K562 (cell line): ENCODE measurements around the gene OPRD1. TPM values are rescaled to one million over a fixed set of nuclear protein-coding genes. Genes with fewer than 3 reads are reported as not detected.

Experiments used
- ATAC-seq: fragments of 200-7000 bp; cut with Tn5 transposase; 3 replicates; pipeline ENCODE4 v1.9.1; 2020; ENCODE audit warnings: moderate library complexity
- BruUV-seq: library from RNA; stranded (reverse); fragments of 400-500 nt; replicated peaks from 2 replicates; lab custom pipeline; 2021; lab: Mats Ljungman, UMichigan
- CTCF ChIA-PET: fragments of 300-600 bp; formaldehyde crosslinking; extraction: SDS; loops from one replicate; lab custom pipeline; 2021; ENCODE audit warnings: low intra/inter-chr PET ratio; lab: Yijun Ruan, JAX
- POLR2A ChIA-PET: fragments of 300-600, 350-650 bp; sonication (Branson Sonifier 250); formaldehyde crosslinking; extraction: SDS; loops from one replicate; lab custom pipeline; 2021; ENCODE audit warnings: antibody characterized with exemption, inconsistent platforms; lab: Yijun Ruan, JAX
- DNase-seq, 4 experiments: peaks; one replicate each; pipeline versions ENCODE4 v3.0.0 to v3.0.0-alpha.2; 2011 to 2018; ENCODE audit warnings: low spot score in 3 of 4, mixed read lengths in 3 of 4; ENCODE audit errors: extremely low read depth in 1 of 4
- FAIRE-seq: peaks from 2 replicates; lab custom pipeline; 2011; peaks lifted over from hg19 to GRCh38; lab: Jason Lieb, UNC
- H2AFZ ChIP-seq: 2 replicates; pipeline ENCODE4 v1.6.0; 2011; ENCODE audit warnings: low read depth, low read length, control low read depth, inconsistent platforms
- H3K27ac ChIP-seq: fragments of 200-600 bp; 3 replicates; pipeline ENCODE4 v1.8.0; 2011; ENCODE audit warnings: low read depth, mild to moderate bottlenecking, control low read depth, inconsistent platforms, low read length, moderate library complexity, mixed read lengths; ENCODE audit errors: extremely low read depth
- H3K27me3 ChIP-seq, 2 experiments: fragments of 300-600 bp in 1 of 2; 2 replicates in 1 of 2; 3 replicates in 1 of 2; pipeline versions ENCODE4 v1.6.0 to v1.8.0; 2011; ENCODE audit warnings: inconsistent platforms in 2 of 2, low read length in 2 of 2, mild to moderate bottlenecking in 1 of 2, mixed read lengths in 1 of 2, moderate library complexity in 1 of 2; ENCODE audit not compliant: control insufficient read depth in 2 of 2, insufficient read depth in 2 of 2
- H3K36me3 ChIP-seq: fragments of 300-600 bp; 3 replicates; pipeline ENCODE4 v1.8.0; 2011; ENCODE audit warnings: mild to moderate bottlenecking, low read length, inconsistent platforms; ENCODE audit not compliant: control insufficient read depth, insufficient read depth
- H3K4me1 ChIP-seq, 2 experiments: fragments of 200-600 bp in 1 of 2; replicated peaks in 1 of 2; 2 replicates in 1 of 2; 3 replicates in 1 of 2; pipeline versions ENCODE4 v1.5.1 to v1.8.0; 2011; ENCODE audit warnings: inconsistent platforms in 2 of 2, low read length in 2 of 2, mild to moderate bottlenecking in 1 of 2, mixed read lengths in 1 of 2, moderate library complexity in 1 of 2; ENCODE audit not compliant: control insufficient read depth in 2 of 2, insufficient read depth in 2 of 2
- H3K4me2 ChIP-seq: 2 replicates; pipeline ENCODE4 v1.6.1; 2011; ENCODE audit warnings: low read length, control low read depth, inconsistent platforms, mixed read lengths; ENCODE audit not compliant: insufficient read depth
- H3K4me3 ChIP-seq: fragments of 200-600 bp; sonication (generic), shearing (Covaris generic); 2 replicates; pipeline ENCODE4 v1.5.1; 2016; ENCODE audit warnings: control low read depth, inconsistent platforms
- H3K79me2 ChIP-seq: fragments of 200-600 bp; 3 replicates; pipeline ENCODE4 v1.8.0; 2011; ENCODE audit warnings: low read length, inconsistent platforms; ENCODE audit not compliant: control insufficient read depth, insufficient read depth
- H3K9ac ChIP-seq, 2 experiments: 2 replicates each; pipeline versions ENCODE4 v1.6.0 to v1.6.1; 2011; ENCODE audit warnings: low read depth in 2 of 2, low read length in 2 of 2, control low read depth in 1 of 2, inconsistent platforms in 1 of 2, mild to moderate bottlenecking in 1 of 2, mixed read lengths in 1 of 2; ENCODE audit not compliant: insufficient read depth in 1 of 2
- H3K9me1 ChIP-seq: one replicate; pipeline ENCODE4 v1.6.0; 2011; ENCODE audit warnings: inconsistent platforms, mild to moderate bottlenecking, low read length, moderate library complexity; ENCODE audit not compliant: control insufficient read depth, insufficient read depth
- H3K9me3 ChIP-seq: replicated peaks from 2 replicates; pipeline ENCODE4 v1.5.1; 2011; ENCODE audit warnings: low read depth, low read length, inconsistent platforms; ENCODE audit not compliant: control insufficient read depth, insufficient read depth
- H4K20me1 ChIP-seq: replicated peaks from 2 replicates; pipeline ENCODE4 v1.6.1; 2011; ENCODE audit warnings: low read length, inconsistent platforms, mixed read lengths; ENCODE audit not compliant: control insufficient read depth, insufficient read depth
- POLR2G ChIP-seq: fragments of 200-400 bp; formaldehyde crosslinking; IDR thresholded peaks from 2 replicates; pipeline ENCODE4 v1.6.1; 2017; ENCODE audit warnings: low read depth, mild to moderate bottlenecking, antibody characterized with exemption, low read length, moderate library complexity
- WGBS: fragments of 100-300 bp; shearing (Covaris generic); methylation state at CpG from one replicate; pipeline ENCODE4 v1.1.6; 2016; ENCODE audit warnings: low coverage, mixed read lengths; ENCODE audit not compliant: insufficient coverage; ENCODE audit errors: missing lambda C conversion rate; 5-methylcytosine and 5-hydroxymethylcytosine counted together
- in situ Hi-C: fragments of 300-500 bp; cut with MboI; formaldehyde crosslinking; loops from 4 replicates; pipeline ENCODE4 v1.15.0; 2018; ENCODE audit warnings: inconsistent platforms, mixed read lengths
- intact Hi-C: fragments of 100-400 bp; cut with micrococcal nuclease; formaldehyde crosslinking; loops from 2 replicates; pipeline ENCODE4 v1.14.2; 2022
- polyA plus RNA-seq, 8 experiments: library from polyadenylated mRNA; depleted of rRNA in 4 of 8; stranded (reverse) in 5 of 8; unstranded in 3 of 8; fragments of >200 nt; fragmentation: Nextera tagmentation in 2 of 8; fragmentation: Illumina TruSeq in 1 of 8; extraction: Ambion mirVana in 2 of 8; extraction: Trizol in 1 of 8; gene quantifications; 2 replicates each; pipeline versions ENCODE4 v1.2.1 to v1.2.3, GENCODE V29; 2011 to 2014; ENCODE audit warnings: inconsistent platforms in 1 of 8, missing spikeins in 1 of 8
- total RNA-seq, 7 experiments: library from RNA; depleted of rRNA in 6 of 7; stranded (reverse); fragments of >200 nt in 6 of 7; fragmentation: Illumina TruSeq in 2 of 7; extraction: Trizol in 2 of 7; gene quantifications; 2 replicates each; pipeline versions ENCODE4 v1.2.1 to v1.2.3, GENCODE V29; 2011 to 2021; ENCODE audit warnings: low replicate concordance in 1 of 7
- TF ChIP-seq, protein P1 (sequence below): sonication (generic); formaldehyde crosslinking; IDR thresholded peaks from 2 replicates; pipeline ENCODE4 v1.8.1; 2023; ENCODE audit warnings: mild to moderate bottlenecking, missing genetic modification reagents

Gene OPRD1
- total and polyA plus RNA-seq, 9 of the 15 experiments (the other 6 are each of a cell fraction or from before 2014, with no cell fraction given), result under 0.01 to 0.03 (median under 0.01) TPM; not detected in 6

DNA sequence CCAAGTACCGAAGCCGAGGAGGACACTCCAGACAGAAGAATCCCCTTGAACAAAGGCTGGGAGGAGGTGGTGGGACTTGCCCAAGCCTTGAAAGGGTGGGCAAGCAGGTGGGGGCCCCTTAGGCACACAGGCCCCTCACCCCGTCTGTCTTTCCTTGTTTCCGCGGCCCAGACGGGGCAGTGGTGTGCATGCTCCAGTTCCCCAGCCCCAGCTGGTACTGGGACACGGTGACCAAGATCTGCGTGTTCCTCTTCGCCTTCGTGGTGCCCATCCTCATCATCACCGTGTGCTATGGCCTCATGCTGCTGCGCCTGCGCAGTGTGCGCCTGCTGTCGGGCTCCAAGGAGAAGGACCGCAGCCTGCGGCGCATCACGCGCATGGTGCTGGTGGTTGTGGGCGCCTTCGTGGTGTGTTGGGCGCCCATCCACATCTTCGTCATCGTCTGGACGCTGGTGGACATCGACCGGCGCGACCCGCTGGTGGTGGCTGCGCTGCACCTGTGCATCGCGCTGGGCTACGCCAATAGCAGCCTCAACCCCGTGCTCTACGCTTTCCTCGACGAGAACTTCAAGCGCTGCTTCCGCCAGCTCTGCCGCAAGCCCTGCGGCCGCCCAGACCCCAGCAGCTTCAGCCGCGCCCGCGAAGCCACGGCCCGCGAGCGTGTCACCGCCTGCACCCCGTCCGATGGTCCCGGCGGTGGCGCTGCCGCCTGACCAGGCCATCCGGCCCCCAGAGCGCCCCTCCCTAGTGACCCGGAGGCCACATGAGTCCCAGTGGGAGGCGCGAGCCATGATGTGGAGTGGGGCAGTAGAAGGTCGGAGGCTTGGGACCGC is 50.8 kb downstream of the OPRD1 start:
- in situ Hi-C loops (no loop called here), intact Hi-C loops (no loop called here)
- H3K9me3 ChIP-seq, result no peaks in the 10 kb centered on the region
- no peaks in the 10 kb centered on the region for H3K79me2 ChIP-seq
- ChIA-PET CTCF (no interaction called here), POLR2A (interaction anchor here (0.6 to 2.2 kb wide), 7 partner anchors 11 to 726 kb away, joined by 3 to 9 read pairs (median 3); partner anchors contain the start of gene RNU11)
- no peak for ATAC-seq
- no peak for TF ChIP-seq POLR2G
- TF ChIP-seq, protein P1, sequence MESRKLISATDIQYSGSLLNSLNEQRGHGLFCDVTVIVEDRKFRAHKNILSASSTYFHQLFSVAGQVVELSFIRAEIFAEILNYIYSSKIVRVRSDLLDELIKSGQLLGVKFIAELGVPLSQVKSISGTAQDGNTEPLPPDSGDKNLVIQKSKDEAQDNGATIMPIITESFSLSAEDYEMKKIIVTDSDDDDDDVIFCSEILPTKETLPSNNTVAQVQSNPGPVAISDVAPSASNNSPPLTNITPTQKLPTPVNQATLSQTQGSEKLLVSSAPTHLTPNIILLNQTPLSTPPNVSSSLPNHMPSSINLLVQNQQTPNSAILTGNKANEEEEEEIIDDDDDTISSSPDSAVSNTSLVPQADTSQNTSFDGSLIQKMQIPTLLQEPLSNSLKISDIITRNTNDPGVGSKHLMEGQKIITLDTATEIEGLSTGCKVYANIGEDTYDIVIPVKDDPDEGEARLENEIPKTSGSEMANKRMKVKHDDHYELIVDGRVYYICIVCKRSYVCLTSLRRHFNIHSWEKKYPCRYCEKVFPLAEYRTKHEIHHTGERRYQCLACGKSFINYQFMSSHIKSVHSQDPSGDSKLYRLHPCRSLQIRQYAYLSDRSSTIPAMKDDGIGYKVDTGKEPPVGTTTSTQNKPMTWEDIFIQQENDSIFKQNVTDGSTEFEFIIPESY (CRISPR knock-in tag), result peak; percentile 92
- no peak overlapping the region; a peak in 1 of 4 replicates for H3K9ac ChIP-seq
- H2AFZ ChIP-seq, result no peak overlapping the region
- no peaks in the 10 kb centered on the region for H4K20me1 ChIP-seq
- BruUV-seq, result no TSS peak
- DNase-seq, result no peak
- peaks cover 25 to 59% of the 10 kb centered on the region in 2 experiments for H3K27me3 ChIP-seq
- 69% methylated on average over 63 of the region's 66 CpGs for WGBS
- H3K4me1 ChIP-seq, result peaks cover 4 to 11% of the 10 kb centered on the region in 2 experiments; a peak in 3 of 5 replicates
- H3K9me1 ChIP-seq, result no peaks in the 10 kb centered on the region
- no peak overlapping the region for H3K27ac ChIP-seq
- no peak overlapping the region for H3K4me2 ChIP-seq
- FAIRE-seq, result no peak
- no peak overlapping the region for H3K4me3 ChIP-seq
- no peaks in the 10 kb centered on the region for H3K36me3 ChIP-seq
